Liver (tissue), 9 donors: Measurements from ENCODE around the gene CDA. TPM values are rescaled to one million over a fixed set of nuclear protein-coding genes. Genes with fewer than 3 reads are reported as not detected.
"Not testable (repeated sequence)": the region's sequence is repeated elsewhere in the genome, so short reads cannot be mapped to it uniquely, and the experiment has no call there.

Experiments used
- DNase-seq: peaks from one replicate; pipeline ENCODE4 v3.0.0-alpha.2; 2017; ENCODE audit warnings: low spot score
- H3K27ac ChIP-seq, 2 donors: one replicate each; pipeline ENCODE4 v1.7.0; 2013; ENCODE audit warnings: inconsistent platforms in 2 of 2, low read length in 2 of 2, control low read depth in 1 of 2, low read depth in 1 of 2, mild to moderate bottlenecking in 1 of 2
- H3K27me3 ChIP-seq, 4 donors: one replicate each; pipeline versions ENCODE4 v1.6.1 to v1.7.0; 2013; ENCODE audit warnings: low read length in 3 of 4, inconsistent platforms in 1 of 4, mild to moderate bottlenecking in 1 of 4, moderate library complexity in 1 of 4; ENCODE audit not compliant: control insufficient read depth in 4 of 4, insufficient read depth in 4 of 4
- H3K36me3 ChIP-seq, 4 donors: one replicate each; pipeline versions ENCODE4 v1.6.1 to v1.7.0; 2013; ENCODE audit warnings: low read length in 3 of 4, mild to moderate bottlenecking in 3 of 4, low read depth in 1 of 4, moderate library complexity in 1 of 4; ENCODE audit not compliant: control insufficient read depth in 4 of 4, insufficient read depth in 3 of 4
- H3K4me1 ChIP-seq, 4 donors: one replicate each; pipeline versions ENCODE4 v1.6.1 to v1.7.0; 2013; ENCODE audit warnings: low read length in 3 of 4, mild to moderate bottlenecking in 3 of 4, moderate library complexity in 1 of 4; ENCODE audit not compliant: control insufficient read depth in 4 of 4, insufficient read depth in 4 of 4
- H3K4me3 ChIP-seq, 3 donors: one replicate each; pipeline versions ENCODE4 v1.6.1 to v1.7.0; 2013; ENCODE audit warnings: low read length in 3 of 3, control low read depth in 1 of 3, low read depth in 1 of 3, mild to moderate bottlenecking in 1 of 3
- H3K9ac ChIP-seq, 2 donors: one replicate each; pipeline ENCODE4 v1.7.0; 2013; ENCODE audit warnings: low read length in 2 of 2, mild to moderate bottlenecking in 2 of 2, moderate library complexity in 2 of 2, control low read depth in 1 of 2, low read depth in 1 of 2
- H3K9me3 ChIP-seq, 4 donors: one replicate each; pipeline versions ENCODE4 v1.6.1 to v1.7.0; 2013; ENCODE audit warnings: low read length in 3 of 4; ENCODE audit not compliant: control insufficient read depth in 4 of 4
- CTCF ChIP-seq: fragments of 150-350 bp; IDR thresholded peaks from 2 replicates; pipeline ENCODE4 v1.5.1; 2017; ENCODE audit warnings: improper control_type of control experiment, low read depth, low read length; ENCODE audit not compliant: missing input control
- EGR1 ChIP-seq, 2 donors: IDR thresholded peaks; 2 replicates each; pipeline ENCODE4 v1.6.1; 2016 to 2018; ENCODE audit warnings: antibody characterized with exemption in 2 of 2, low read depth in 2 of 2
- FOXA1 ChIP-seq: IDR thresholded peaks from 2 replicates; pipeline ENCODE4 v1.6.1; 2016; ENCODE audit warnings: antibody characterized with exemption
- FOXA2 ChIP-seq: IDR thresholded peaks from 2 replicates; pipeline ENCODE4 v1.6.1; 2016; ENCODE audit warnings: antibody characterized with exemption
- GABPA ChIP-seq, 2 donors: IDR thresholded peaks in 1 of 2; conservative IDR thresholded peaks in 1 of 2; 2 replicates each; pipeline ENCODE4 v1.6.1; 2016; ENCODE audit warnings: antibody characterized with exemption in 2 of 2, mild to moderate bottlenecking in 1 of 2, moderate library complexity in 1 of 2
- HNF4A ChIP-seq, 2 donors: conservative IDR thresholded peaks; 2 replicates each; pipeline ENCODE4 v1.6.1; 2016; ENCODE audit warnings: antibody characterized with exemption in 2 of 2, mild to moderate bottlenecking in 2 of 2
- HNF4G ChIP-seq: IDR thresholded peaks from 2 replicates; pipeline ENCODE4 v1.6.1; 2016; ENCODE audit warnings: antibody characterized with exemption
- JUND ChIP-seq, 2 donors: IDR thresholded peaks; 2 replicates each; pipeline ENCODE4 v1.6.1; 2016; ENCODE audit warnings: antibody characterized with exemption in 2 of 2
- NR2F2 ChIP-seq: IDR thresholded peaks from 2 replicates; pipeline ENCODE4 v1.6.1; 2016; ENCODE audit warnings: antibody characterized with exemption
- RAD21 ChIP-seq, 2 donors: IDR thresholded peaks; 2 replicates each; pipeline ENCODE4 v1.6.1; 2016; ENCODE audit warnings: antibody characterized with exemption in 2 of 2, mild to moderate bottlenecking in 2 of 2
- RXRA ChIP-seq, 2 donors: IDR thresholded peaks; 2 replicates each; pipeline ENCODE4 v1.6.1; 2017 to 2018; ENCODE audit warnings: antibody characterized with exemption in 2 of 2, mild to moderate bottlenecking in 1 of 2
- SP1 ChIP-seq: IDR thresholded peaks from 2 replicates; pipeline ENCODE4 v1.6.1; 2018; ENCODE audit warnings: antibody characterized with exemption, mild to moderate bottlenecking
- TAF1 ChIP-seq: conservative IDR thresholded peaks from 2 replicates; pipeline ENCODE4 v1.6.1; 2016; ENCODE audit warnings: antibody characterized with exemption, mild to moderate bottlenecking
- YY1 ChIP-seq: IDR thresholded peaks from 2 replicates; pipeline ENCODE4 v1.6.1; 2016; ENCODE audit warnings: antibody characterized with exemption, mild to moderate bottlenecking
- ZBTB33 ChIP-seq: IDR thresholded peaks from 2 replicates; pipeline ENCODE4 v1.6.1; 2016; ENCODE audit warnings: antibody characterized with exemption
- WGBS: extraction: QIAGEN DNeasy Blood & Tissue Kit; methylation state at CpG from one replicate; pipeline ENCODE4 v1.1.7; 2013; 5-methylcytosine and 5-hydroxymethylcytosine counted together
- polyA plus RNA-seq, 2 donors: library from polyadenylated mRNA; stranded (reverse) in 1 of 2; unstranded in 1 of 2; fragments of 200-250 nt in 1 of 2; fragments of >200 nt in 1 of 2; fragmentation: Nextera tagmentation in 1 of 2; extraction: Ambion mirVana in 1 of 2; gene quantifications; one replicate each; pipeline versions ENCODE4 v1.2.1 to v1.2.3, GENCODE V29; 2013 to 2015
- total RNA-seq, 2 donors: library from RNA; depleted of rRNA; stranded (reverse); fragments of >200 nt; gene quantifications; one replicate each; pipeline ENCODE4 v1.2.3, GENCODE V29; 2014
- TF ChIP-seq, protein P1 (sequence below): IDR thresholded peaks from 2 replicates; pipeline ENCODE4 v1.6.1; 2016; ENCODE audit warnings: antibody characterized with exemption
- TF ChIP-seq, protein P2 (sequence below): IDR thresholded peaks from 2 replicates; pipeline ENCODE4 v1.6.1; 2016; ENCODE audit warnings: antibody characterized with exemption
- TF ChIP-seq, protein P3 (sequence below): IDR thresholded peaks from 2 replicates; pipeline ENCODE4 v1.6.1; 2016; ENCODE audit warnings: antibody characterized with exemption, mild to moderate bottlenecking
- donor health status: healthy.
- donor health status: healthy.
- donor health status: healthy.
- donor health status: healthy.
- donor health status: healthy.

The CDA gene
- total and polyA plus RNA-seq, 4 donors = 0.42 to 38.9 (median 16.9) TPM

DNA sequence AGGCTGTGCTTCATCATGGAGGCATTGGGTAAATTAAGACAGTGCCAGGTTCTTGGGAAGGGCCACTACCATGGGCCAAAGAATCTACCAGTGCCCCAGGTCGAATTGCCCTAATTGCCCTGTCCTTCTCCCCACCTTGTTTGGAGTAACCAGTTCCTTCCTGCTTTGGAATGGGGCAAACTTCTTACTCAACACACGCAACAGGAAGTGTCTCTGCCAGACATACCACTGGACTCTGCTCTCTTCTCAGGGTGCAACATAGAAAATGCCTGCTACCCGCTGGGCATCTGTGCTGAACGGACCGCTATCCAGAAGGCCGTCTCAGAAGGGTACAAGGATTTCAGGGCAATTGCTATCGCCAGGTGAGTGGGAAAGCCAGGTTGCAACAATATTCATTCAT is 15.8 kb downstream of the CDA start:
- Histone ChIP-seq H3K4me1 (peaks cover 14 to 46% (median 27%) of the 10 kb centered on the region in 4 donors), H3K27ac (peak overlapping the region; percentile 56 to 92), H3K4me3 (no peak overlapping the region), H3K9me3 (no peaks in the 10 kb centered on the region), H3K36me3 (peaks cover 0 to 5% (median 3%) of the 10 kb centered on the region in 4 donors), H3K9ac (no peak overlapping the region), H3K27me3 (no peaks in the 10 kb centered on the region)
- TF ChIP-seq TAF1 (no peak), HNF4A (conservative IDR thresholded peaks at IDR 0.05) (peak; percentile 91 to 93), YY1 (peak; percentile 69), JUND (IDR thresholded peaks at IDR 0.05) (peak in 1 of 2 donors; percentile 33), RAD21 (IDR thresholded peaks at IDR 0.05) (peak in 1 of 2 donors; percentile 4), EGR1 (IDR thresholded peaks at IDR 0.05; ENCODE audit: low read depth in 2 of 2) (peak in 1 of 2 donors; percentile 44), SP1 (peak; percentile 75), RXRA (IDR thresholded peaks at IDR 0.05) (peak; percentile 61 to 82), HNF4G (peak; percentile 76), CTCF (no peak), NR2F2 (no peak), FOXA2 (no peak), FOXA1 (no peak), ZBTB33 (no peak), GABPA (IDR thresholded peaks at IDR 0.05 in 1 of 2, conservative IDR thresholded peaks at IDR 0.05 in 1 of 2) (peak in 1 of 2 donors; percentile 64)
- TF ChIP-seq, protein P1, sequence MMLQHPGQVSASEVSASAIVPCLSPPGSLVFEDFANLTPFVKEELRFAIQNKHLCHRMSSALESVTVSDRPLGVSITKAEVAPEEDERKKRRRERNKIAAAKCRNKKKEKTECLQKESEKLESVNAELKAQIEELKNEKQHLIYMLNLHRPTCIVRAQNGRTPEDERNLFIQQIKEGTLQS = no peak
- TF ChIP-seq, protein P2, sequence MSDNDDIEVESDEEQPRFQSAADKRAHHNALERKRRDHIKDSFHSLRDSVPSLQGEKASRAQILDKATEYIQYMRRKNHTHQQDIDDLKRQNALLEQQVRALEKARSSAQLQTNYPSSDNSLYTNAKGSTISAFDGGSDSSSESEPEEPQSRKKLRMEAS = no peak
- TF ChIP-seq, protein P3, sequence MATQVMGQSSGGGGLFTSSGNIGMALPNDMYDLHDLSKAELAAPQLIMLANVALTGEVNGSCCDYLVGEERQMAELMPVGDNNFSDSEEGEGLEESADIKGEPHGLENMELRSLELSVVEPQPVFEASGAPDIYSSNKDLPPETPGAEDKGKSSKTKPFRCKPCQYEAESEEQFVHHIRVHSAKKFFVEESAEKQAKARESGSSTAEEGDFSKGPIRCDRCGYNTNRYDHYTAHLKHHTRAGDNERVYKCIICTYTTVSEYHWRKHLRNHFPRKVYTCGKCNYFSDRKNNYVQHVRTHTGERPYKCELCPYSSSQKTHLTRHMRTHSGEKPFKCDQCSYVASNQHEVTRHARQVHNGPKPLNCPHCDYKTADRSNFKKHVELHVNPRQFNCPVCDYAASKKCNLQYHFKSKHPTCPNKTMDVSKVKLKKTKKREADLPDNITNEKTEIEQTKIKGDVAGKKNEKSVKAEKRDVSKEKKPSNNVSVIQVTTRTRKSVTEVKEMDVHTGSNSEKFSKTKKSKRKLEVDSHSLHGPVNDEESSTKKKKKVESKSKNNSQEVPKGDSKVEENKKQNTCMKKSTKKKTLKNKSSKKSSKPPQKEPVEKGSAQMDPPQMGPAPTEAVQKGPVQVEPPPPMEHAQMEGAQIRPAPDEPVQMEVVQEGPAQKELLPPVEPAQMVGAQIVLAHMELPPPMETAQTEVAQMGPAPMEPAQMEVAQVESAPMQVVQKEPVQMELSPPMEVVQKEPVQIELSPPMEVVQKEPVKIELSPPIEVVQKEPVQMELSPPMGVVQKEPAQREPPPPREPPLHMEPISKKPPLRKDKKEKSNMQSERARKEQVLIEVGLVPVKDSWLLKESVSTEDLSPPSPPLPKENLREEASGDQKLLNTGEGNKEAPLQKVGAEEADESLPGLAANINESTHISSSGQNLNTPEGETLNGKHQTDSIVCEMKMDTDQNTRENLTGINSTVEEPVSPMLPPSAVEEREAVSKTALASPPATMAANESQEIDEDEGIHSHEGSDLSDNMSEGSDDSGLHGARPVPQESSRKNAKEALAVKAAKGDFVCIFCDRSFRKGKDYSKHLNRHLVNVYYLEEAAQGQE = no peak
- WGBS = 35% methylated on average over 7 of the region's 7 CpGs
- DNase-seq = no peak

GRCh38 chr1:20606801-20607570 is 18.1 kb downstream of the CDA start:
- H3K36me3 ChIP-seq = peaks cover 0 to 12% (median 5%) of the 10 kb centered on the region in 4 donors
- H3K9me3 ChIP-seq, H3K27me3 ChIP-seq, DNase-seq, H3K4me3 ChIP-seq, H3K9ac ChIP-seq: not testable (repeated sequence)
- H3K27ac ChIP-seq = peak overlapping the region; percentile 8 to 64
- 83% methylated on average over 6 of the region's 7 CpGs for WGBS
- H3K4me1 ChIP-seq = peaks cover 13 to 43% (median 26%) of the 10 kb centered on the region in 4 donors
